Pancreas (tissue), 10 donors: ENCODE data around the gene TSPOAP1. TPM values are rescaled to one million over a fixed set of nuclear protein-coding genes. Genes with fewer than 3 reads are reported as not detected.

ENCODE experiments used
- ATAC-seq, 4 donors: fragments of 200-7000 bp; cut with Tn5 transposase; one replicate each; pipeline versions ENCODE4 v1.8.0 to v1.9.1; 2020; ENCODE audit warnings: mild to moderate bottlenecking in 4 of 4, moderate library complexity in 4 of 4
- DNase-seq, 6 donors: peaks; one replicate each; pipeline ENCODE4 v3.0.0-alpha.2; 2020
- FAIRE-seq: peaks from 2 replicates; lab custom pipeline; 2012; peaks lifted over from hg19 to GRCh38; lab: Jason Lieb, UNC
- H3K27ac ChIP-seq, 4 donors: fragments of 200-600 bp; sonication (generic); 1 replicate in 3 of 4; 2 replicates in 1 of 4; pipeline versions ENCODE4 v1.5.0 to v1.8.0; 2020
- H3K27me3 ChIP-seq, 4 donors: fragments of 200-600 bp; one replicate each; pipeline ENCODE4 v1.8.0; 2021
- H3K36me3 ChIP-seq, 3 donors: fragments of 200-600 bp; sonication (generic) in 1 of 3; one replicate each; pipeline versions ENCODE4 v1.5.0 to v1.8.0; 2020 to 2021
- H3K4me1 ChIP-seq, 3 donors: fragments of 200-600 bp; one replicate each; pipeline ENCODE4 v1.8.0; 2021
- H3K4me3 ChIP-seq, 4 donors: fragments of 200-600 bp; sonication (generic) in 2 of 4; one replicate each; pipeline versions ENCODE4 v1.5.0 to v1.8.0; 2020 to 2021
- H3K9me3 ChIP-seq, 4 donors: fragments of 200-600 bp; one replicate each; pipeline ENCODE4 v1.8.0; 2021
- WGBS, 2 donors: extraction: QIAGEN DNeasy Blood & Tissue Kit; methylation state at CpG; one replicate each; pipeline ENCODE4 v1.1.7; 2013; 5-methylcytosine and 5-hydroxymethylcytosine counted together
- intact Hi-C, 3 donors: fragments of 100-400 bp; cut with DNase I; formaldehyde crosslinking; loops; one replicate each; pipeline versions ENCODE4 v1.11.1 to v1.14.2; 2022
- polyA plus RNA-seq, 2 donors: library from polyadenylated mRNA; stranded (reverse); fragments of 200-250 nt; gene quantifications; one replicate each; pipeline ENCODE4 v1.2.3, GENCODE V29; 2013
- total RNA-seq, 6 donors: library from RNA; stranded (reverse); fragmentation: NEBNext Ultra II Directional in 4 of 6; extraction: Animal tissue kit (Norgen Biotek cat#: 25700) in 4 of 6; gene quantifications; one replicate each; pipeline versions ENCODE4 v1.2.1 to v1.2.4, GENCODE V29; 2021 to 2023
- TF ChIP-seq, protein P1 (sequence below), 4 donors: fragments of 200-600 bp; sonication (generic) in 3 of 4; IDR thresholded peaks; one replicate each; pipeline versions ENCODE4 v1.5.0 to v1.8.0; 2021; ENCODE audit warnings: antibody characterized with exemption in 4 of 4
- donor health status: healthy with polysubstance abuse.
- donor health status: DM: no; HTN: no; CAD: no; lungs with moderate emphysema.
- donor health status: DM: no; HTN: no; CAD: no.
- donor health status: control.
- donor health status: control.
- donor health status: Bipolar disorder and iron deficiency.
- donor health status: DM: yes; HTN: yes; CAD: no.
- donor health status: DM: no; HTN: no; CAD: no.
- donor health status: DM: no; HTN: no; CAD: no.
- donor health status: DM: yes; HTN: yes; CAD: no.

TSPOAP1 gene, protein sequence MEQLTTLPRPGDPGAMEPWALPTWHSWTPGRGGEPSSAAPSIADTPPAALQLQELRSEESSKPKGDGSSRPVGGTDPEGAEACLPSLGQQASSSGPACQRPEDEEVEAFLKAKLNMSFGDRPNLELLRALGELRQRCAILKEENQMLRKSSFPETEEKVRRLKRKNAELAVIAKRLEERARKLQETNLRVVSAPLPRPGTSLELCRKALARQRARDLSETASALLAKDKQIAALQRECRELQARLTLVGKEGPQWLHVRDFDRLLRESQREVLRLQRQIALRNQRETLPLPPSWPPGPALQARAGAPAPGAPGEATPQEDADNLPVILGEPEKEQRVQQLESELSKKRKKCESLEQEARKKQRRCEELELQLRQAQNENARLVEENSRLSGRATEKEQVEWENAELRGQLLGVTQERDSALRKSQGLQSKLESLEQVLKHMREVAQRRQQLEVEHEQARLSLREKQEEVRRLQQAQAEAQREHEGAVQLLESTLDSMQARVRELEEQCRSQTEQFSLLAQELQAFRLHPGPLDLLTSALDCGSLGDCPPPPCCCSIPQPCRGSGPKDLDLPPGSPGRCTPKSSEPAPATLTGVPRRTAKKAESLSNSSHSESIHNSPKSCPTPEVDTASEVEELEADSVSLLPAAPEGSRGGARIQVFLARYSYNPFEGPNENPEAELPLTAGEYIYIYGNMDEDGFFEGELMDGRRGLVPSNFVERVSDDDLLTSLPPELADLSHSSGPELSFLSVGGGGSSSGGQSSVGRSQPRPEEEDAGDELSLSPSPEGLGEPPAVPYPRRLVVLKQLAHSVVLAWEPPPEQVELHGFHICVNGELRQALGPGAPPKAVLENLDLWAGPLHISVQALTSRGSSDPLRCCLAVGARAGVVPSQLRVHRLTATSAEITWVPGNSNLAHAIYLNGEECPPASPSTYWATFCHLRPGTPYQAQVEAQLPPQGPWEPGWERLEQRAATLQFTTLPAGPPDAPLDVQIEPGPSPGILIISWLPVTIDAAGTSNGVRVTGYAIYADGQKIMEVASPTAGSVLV (N-terminal part only)
- total RNA-seq, result 10 to 100 TPM in 4 of 6 donors, 1 to 10 TPM in 2; 7.0 to 19.6 (median 12.9) TPM
- 10 to 100 TPM; 56.7 to 90.2 TPM for polyA plus RNA-seq

DNA sequence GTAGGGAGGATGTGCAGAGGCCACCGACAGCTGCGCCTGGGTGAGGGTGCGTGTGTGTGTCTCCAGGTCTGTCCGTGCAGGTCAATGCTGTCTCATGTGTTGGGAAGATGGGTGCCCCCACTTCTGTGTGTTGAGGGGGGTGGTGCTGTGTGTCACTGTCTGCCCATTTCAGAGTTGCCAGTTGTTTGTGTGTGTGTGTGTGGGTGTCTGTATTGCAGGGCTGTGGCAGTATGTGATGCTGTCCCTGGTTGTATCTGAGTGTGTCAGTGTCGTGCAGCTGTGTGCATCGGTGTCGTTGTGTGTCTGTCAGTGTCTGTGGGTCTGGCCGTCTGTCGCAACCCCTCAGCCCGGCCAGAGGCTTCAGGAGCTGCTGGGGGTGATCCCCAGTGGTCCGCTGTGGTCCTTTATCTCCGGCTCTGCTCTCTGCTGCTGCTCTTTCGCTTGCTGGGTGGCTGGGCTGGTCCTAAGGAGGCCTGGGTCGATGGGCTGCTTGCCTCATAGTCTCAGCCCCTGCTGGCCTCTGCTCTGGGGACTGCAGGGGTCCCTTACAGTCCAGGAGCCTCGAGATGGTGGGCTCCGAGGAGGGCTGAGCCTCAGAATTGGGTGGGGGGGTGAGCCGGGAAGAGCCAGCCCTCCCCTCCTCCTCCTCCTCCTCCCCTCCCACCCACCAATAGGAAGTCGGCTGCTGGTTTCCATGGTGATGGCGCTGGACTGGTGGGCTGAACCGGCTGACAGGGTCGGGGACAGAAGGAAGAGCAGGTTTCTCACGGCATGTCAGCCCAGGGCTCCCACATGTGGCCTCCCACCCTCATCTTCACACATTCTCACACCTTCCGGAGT lies at the start of gene TSPOAP1:
Gene TSPOAP1 (minus strand): TSS at position 601 of the 840 bp plus-strand sequence. CDS start 875 bp downstream, outside the sequence.
- DNase-seq, result peak in 1 of 6 donors; percentile 40
- intact Hi-C loops, result no loop called here
- ATAC-seq, result no peak
- Histone ChIP-seq H3K27ac (no peak within 1 kb of the TSS), H3K36me3 (no peaks in the 10 kb centered on the region), H3K27me3 (no peaks in the 10 kb centered on the region), H3K4me1 (no peaks in the 10 kb centered on the region), H3K9me3 (no peaks in the 10 kb centered on the region), H3K4me3 (no peak within 1 kb of the TSS)
- whole genome bisulfite sequencing, 2 donors, result 32 to 36% methylated on average over 22 to 23 of the region's 23 CpGs
- no peak for FAIRE-seq
- TF ChIP-seq, protein P1, sequence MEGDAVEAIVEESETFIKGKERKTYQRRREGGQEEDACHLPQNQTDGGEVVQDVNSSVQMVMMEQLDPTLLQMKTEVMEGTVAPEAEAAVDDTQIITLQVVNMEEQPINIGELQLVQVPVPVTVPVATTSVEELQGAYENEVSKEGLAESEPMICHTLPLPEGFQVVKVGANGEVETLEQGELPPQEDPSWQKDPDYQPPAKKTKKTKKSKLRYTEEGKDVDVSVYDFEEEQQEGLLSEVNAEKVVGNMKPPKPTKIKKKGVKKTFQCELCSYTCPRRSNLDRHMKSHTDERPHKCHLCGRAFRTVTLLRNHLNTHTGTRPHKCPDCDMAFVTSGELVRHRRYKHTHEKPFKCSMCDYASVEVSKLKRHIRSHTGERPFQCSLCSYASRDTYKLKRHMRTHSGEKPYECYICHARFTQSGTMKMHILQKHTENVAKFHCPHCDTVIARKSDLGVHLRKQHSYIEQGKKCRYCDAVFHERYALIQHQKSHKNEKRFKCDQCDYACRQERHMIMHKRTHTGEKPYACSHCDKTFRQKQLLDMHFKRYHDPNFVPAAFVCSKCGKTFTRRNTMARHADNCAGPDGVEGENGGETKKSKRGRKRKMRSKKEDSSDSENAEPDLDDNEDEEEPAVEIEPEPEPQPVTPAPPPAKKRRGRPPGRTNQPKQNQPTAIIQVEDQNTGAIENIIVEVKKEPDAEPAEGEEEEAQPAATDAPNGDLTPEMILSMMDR (IDR thresholded peaks at IDR 0.05), result no peak

DNA sequence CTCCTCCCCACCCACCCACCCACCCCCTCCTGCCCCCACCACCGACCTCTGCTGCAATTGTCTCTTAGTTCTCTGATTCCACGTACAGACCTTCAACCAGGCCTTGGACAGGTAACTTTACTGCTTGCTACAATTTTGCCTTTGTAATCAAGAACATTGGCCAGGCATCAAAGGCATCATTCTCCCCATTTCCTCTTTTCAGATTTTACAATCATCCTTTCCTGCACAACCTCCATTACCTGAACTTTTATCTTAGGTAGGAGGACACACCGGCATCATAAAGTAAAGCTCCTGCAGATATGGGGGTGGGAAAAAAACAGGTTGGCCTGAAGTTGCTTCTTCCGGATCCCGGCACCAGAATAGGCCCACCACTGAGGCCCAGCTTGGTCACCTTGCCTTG lies 49.1 kb upstream of the TSPOAP1 start:
- Histone ChIP-seq H3K9me3 (no peaks in the 10 kb centered on the region), H3K4me1 (peaks cover 24 to 49% (median 46%) of the 10 kb centered on the region in 3 donors), H3K27ac (no peak overlapping the region), H3K36me3 (no peaks in the 10 kb centered on the region), H3K4me3 (no peak overlapping the region), H3K27me3 (no peaks in the 10 kb centered on the region)
- TF ChIP-seq, protein P1 (IDR thresholded peaks at IDR 0.05), result no peak
- DNase-seq (no peak), ATAC-seq (no peak), FAIRE-seq (no peak)
- intact Hi-C loops, result loop anchor here in 1 of 3 donors (10.0 kb wide), 1 partner anchor 47 kb away; no protein-coding TSS in a partner anchor
- 68 to 71% methylated on average over 5 of the region's 5 CpGs for WGBS, 2 donors

DNA sequence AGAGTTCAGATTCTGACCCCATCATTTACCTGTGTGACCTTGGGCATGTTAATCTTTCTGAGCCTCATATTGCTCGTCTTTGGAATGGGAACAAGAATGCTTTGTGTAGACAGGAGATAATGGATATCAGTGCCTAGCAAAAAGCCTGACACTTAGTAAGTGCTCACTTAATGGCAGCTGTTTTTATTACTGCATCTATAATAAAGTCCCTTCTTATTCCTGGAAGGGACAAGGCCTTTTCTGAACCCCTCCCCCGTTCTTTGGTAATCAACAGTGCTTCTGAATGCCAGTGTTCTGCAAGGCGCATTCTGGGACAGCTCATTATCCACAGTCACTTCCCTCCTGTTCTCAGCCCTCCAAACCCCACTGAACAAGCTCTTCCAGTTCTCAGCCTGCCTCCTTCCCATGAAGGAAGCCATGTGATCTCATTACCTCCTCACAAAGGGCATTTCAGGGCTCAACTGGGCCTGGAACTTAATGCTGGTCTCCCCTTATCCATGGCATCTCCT lies 48.6 kb upstream of the TSPOAP1 start:
- Histone ChIP-seq H3K36me3 (no peaks in the 10 kb centered on the region), H3K27ac (no peak overlapping the region), H3K4me3 (no peak overlapping the region), H3K9me3 (no peaks in the 10 kb centered on the region), H3K4me1 (peaks cover 19 to 44% (median 41%) of the 10 kb centered on the region in 3 donors), H3K27me3 (no peaks in the 10 kb centered on the region)
- TF ChIP-seq, protein P1 (IDR thresholded peaks at IDR 0.05), result no peak
- peak in 2 of 6 donors; percentile 25 to 42 for DNase-seq
- peak in 3 of 4 donors; percentile 53 to 55 (median 53) for ATAC-seq
- intact Hi-C loops, result loop anchor here in 1 of 3 donors (10.0 kb wide), 1 partner anchor 48 kb away; no protein-coding TSS in a partner anchor
- 39 to 46% methylated on average over 3 of the region's 3 CpGs for WGBS, 2 donors
- no peak for FAIRE-seq

DNA sequence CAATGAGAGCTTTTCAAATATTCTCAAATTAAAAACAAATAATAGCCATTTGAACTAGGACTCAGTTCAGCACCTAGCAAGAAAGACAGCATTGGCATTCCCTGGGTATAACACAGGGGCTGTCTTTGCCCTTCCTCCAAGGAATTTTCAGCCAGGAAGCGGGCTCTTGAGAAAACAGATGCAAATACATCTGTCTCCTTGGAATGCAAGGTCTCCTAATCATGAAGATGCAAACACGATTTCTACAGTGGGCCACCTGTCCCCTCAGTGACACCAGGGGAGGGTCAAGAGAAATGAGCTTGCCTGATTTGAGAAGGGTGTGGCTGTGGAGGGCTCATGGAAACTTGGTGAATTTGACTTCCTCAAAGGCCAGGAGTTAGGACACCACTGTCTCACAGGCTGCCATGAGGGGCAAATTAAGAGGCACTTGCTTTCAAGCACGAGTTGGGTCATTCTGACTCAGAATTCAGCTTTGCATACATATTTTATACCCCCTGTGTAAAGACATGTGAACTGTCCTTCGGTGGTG lies 47.9 kb upstream of the TSPOAP1 start:
- DNase-seq, result no peak
- TF ChIP-seq, protein P1 (IDR thresholded peaks at IDR 0.05), result no peak
- H3K4me3 ChIP-seq, result no peak overlapping the region
- H3K9me3 ChIP-seq, result no peaks in the 10 kb centered on the region
- H3K27ac ChIP-seq, result no peak overlapping the region
- no peak for FAIRE-seq
- no peaks in the 10 kb centered on the region for H3K27me3 ChIP-seq
- H3K36me3 ChIP-seq, result no peaks in the 10 kb centered on the region
- peaks cover 16 to 37% (median 35%) of the 10 kb centered on the region in 3 donors for H3K4me1 ChIP-seq
- intact Hi-C loops, result loop anchor here in 1 of 3 donors (10.0 kb wide), 1 partner anchor 48 kb away; no protein-coding TSS in a partner anchor
- ATAC-seq, result no peak
- 60 to 63% methylated on average over 4 of the region's 4 CpGs for WGBS, 2 donors
